Activated CD8-positive, alpha-beta memory T cell treated with anti-CD3 and anti-CD28 coated beads for 1 hour (primary cell): Measurements from ENCODE around the gene MNT.

Source experiments
- DNase-seq, 2 donors: peaks; one replicate each; pipeline ENCODE4 v3.0.0-alpha.2; 2020; ENCODE audit warnings: low read depth in 1 of 2; ENCODE audit errors: extremely low read depth in 1 of 2

The MNT gene

GRCh38 chr17:2383628-2384167, 17.2 kb downstream of the MNT start:
- DNase-seq = no peak

GRCh38 chr17:2380950-2381649, 19.8 kb downstream of the MNT start:
- no peak for DNase-seq

- no peak for DNase-seq
Observed at GRCh38 chr17:2380226-2380922, 20.5 kb downstream of the MNT start.

GRCh38 chr17:2379489-2380225, 21.2 kb downstream of the MNT start:
- no peak for DNase-seq

GRCh38 chr17:2378905-2379304, 22.0 kb downstream of the MNT start:
- DNase-seq = no peak

- DNase-seq = no peak
Observed at GRCh38 chr17:2377659-2378058, 23.2 kb downstream of the MNT start.

GRCh38 chr17:2376107-2376506, 24.8 kb downstream of the MNT start:
- no peak for DNase-seq

GRCh38 chr17:2375406-2375805, 25.5 kb downstream of the MNT start:
- DNase-seq = no peak

GRCh38 chr17:2374549-2375285, 26.1 kb downstream of the MNT start:
- no peak for DNase-seq

GRCh38 chr17:2373179-2373578, 27.7 kb downstream of the MNT start:
- no peak for DNase-seq

GRCh38 chr17:2372681-2373080, 28.2 kb downstream of the MNT start:
- DNase-seq = no peak

- DNase-seq = no peak
Observed at GRCh38 chr17:2372180-2372579, 28.7 kb downstream of the MNT start.

- DNase-seq = no peak
Observed at GRCh38 chr17:2371183-2372130, 29.4 kb downstream of the MNT start.

GRCh38 chr17:2370211-2370589, 30.7 kb downstream of the MNT start:
- no peak for DNase-seq

- no peak for DNase-seq
Observed at GRCh38 chr17:2369551-2370210, 31.2 kb downstream of the MNT start.

GRCh38 chr17:2369039-2369438, 31.8 kb downstream of the MNT start:
- DNase-seq = no peak

GRCh38 chr17:2368359-2368758, 32.5 kb downstream of the MNT start:
- DNase-seq = no peak

GRCh38 chr17:2366747-2367494, 33.9 kb downstream of the MNT start:
- DNase-seq = no peak

- no peak for DNase-seq
Observed at GRCh38 chr17:2365132-2365531, 35.7 kb downstream of the MNT start.
